Measurements from ENCODE around the gene NEK11. TPM values are rescaled to one million over a fixed set of nuclear protein-coding genes. Genes with fewer than 3 reads are reported as not detected.

NEK11 gene
- total RNA-seq, 1 donor from 2014 or later: 1.9 TPM

GRCh38 chr3:131072845-131073244, 46.2 kb downstream of the NEK11 start:
- intact Hi-C loops (cut with micrococcal nuclease): no loop called here
- DNase-seq: no peak
- ChIA-PET CTCF (no interaction called here), POLR2A (no interaction called here)
- Mint-ChIP-seq H3K27me3 (no peaks in the 10 kb centered on the region), H3K27ac (no peak overlapping the region), H3K4me3 (no peak overlapping the region), H3K4me1 (no peaks in the 10 kb centered on the region), H3K9me3 (no peaks in the 10 kb centered on the region), H3K36me3 (ENCODE audit: low read depth) (no peaks in the 10 kb centered on the region)
- ATAC-seq (ENCODE audit: low read depth): no peak
- TF ChIP-seq CTCF (IDR thresholded peaks at IDR 0.05): no peak

GRCh38 chr3:131075632-131076328, 49.1 kb downstream of the NEK11 start:
- DNase-seq (no peak), ATAC-seq (ENCODE audit: low read depth) (no peak)
- H3K4me3 Mint-ChIP-seq: no peak overlapping the region
- H3K36me3 Mint-ChIP-seq (ENCODE audit: low read depth): no peaks in the 10 kb centered on the region
- intact Hi-C loops (cut with micrococcal nuclease): no loop called here
- no peaks in the 10 kb centered on the region for H3K9me3 Mint-ChIP-seq
- CTCF ChIA-PET: no interaction called here
- H3K27me3 Mint-ChIP-seq: no peaks in the 10 kb centered on the region
- no peaks in the 10 kb centered on the region for H3K4me1 Mint-ChIP-seq
- no peak for TF ChIP-seq CTCF (IDR thresholded peaks at IDR 0.05)
- POLR2A ChIA-PET: no interaction called here
- no peak overlapping the region for H3K27ac Mint-ChIP-seq

GRCh38 chr3:131077904-131078303, 51.2 kb downstream of the NEK11 start:
- H3K27ac Mint-ChIP-seq: no peak overlapping the region
- no peaks in the 10 kb centered on the region for H3K27me3 Mint-ChIP-seq
- H3K4me3 Mint-ChIP-seq: no peak overlapping the region
- ChIA-PET POLR2A (no interaction called here), CTCF (no interaction called here)
- no peaks in the 10 kb centered on the region for H3K4me1 Mint-ChIP-seq
- intact Hi-C loops (cut with micrococcal nuclease): no loop called here
- no peaks in the 10 kb centered on the region for H3K36me3 Mint-ChIP-seq (ENCODE audit: low read depth)
- no peak for DNase-seq
- TF ChIP-seq CTCF (IDR thresholded peaks at IDR 0.05): no peak
- no peak for ATAC-seq (ENCODE audit: low read depth)
- H3K9me3 Mint-ChIP-seq: no peaks in the 10 kb centered on the region

- no peak overlapping the region for H3K27ac Mint-ChIP-seq
- H3K27me3 Mint-ChIP-seq: no peaks in the 10 kb centered on the region
- no peak overlapping the region for H3K4me3 Mint-ChIP-seq
- no peaks in the 10 kb centered on the region for H3K36me3 Mint-ChIP-seq (ENCODE audit: low read depth)
- no peak for TF ChIP-seq CTCF (IDR thresholded peaks at IDR 0.05)
- ATAC-seq (ENCODE audit: low read depth) (no peak), DNase-seq (no peak)
- ChIA-PET CTCF (no interaction called here), POLR2A (no interaction called here)
- H3K4me1 Mint-ChIP-seq: peaks cover 3% of the 10 kb centered on the region
- no peaks in the 10 kb centered on the region for H3K9me3 Mint-ChIP-seq
- intact Hi-C loops (cut with micrococcal nuclease): no loop called here
Observed at GRCh38 chr3:131079086-131079485, 52.4 kb downstream of the NEK11 start.

- DNase-seq: no peak
- TF ChIP-seq CTCF (IDR thresholded peaks at IDR 0.05): no peak
- Mint-ChIP-seq H3K27ac (no peak overlapping the region), H3K9me3 (no peaks in the 10 kb centered on the region), H3K4me3 (no peak overlapping the region), H3K4me1 (peaks cover 3% of the 10 kb centered on the region), H3K36me3 (ENCODE audit: low read depth) (no peaks in the 10 kb centered on the region), H3K27me3 (no peaks in the 10 kb centered on the region)
- POLR2A ChIA-PET: no interaction called here
- no peak for ATAC-seq (ENCODE audit: low read depth)
- intact Hi-C loops (cut with micrococcal nuclease): no loop called here
- CTCF ChIA-PET: no interaction called here
Observed at GRCh38 chr3:131081224-131081623, 54.5 kb downstream of the NEK11 start.

Data from activated B cell treated with CpG ODN at 0.5 μM for 24 hours (primary cell).